IMR-90 (cell line): Measurements from ENCODE around the gene INTS11. TPM values are rescaled to one million over a fixed set of nuclear protein-coding genes. Genes with fewer than 3 reads are reported as not detected.

Experiments used
- ATAC-seq: fragments of 200-7000 bp; cut with Tn5 transposase; 2 replicates; pipeline ENCODE4 v1.9.1; 2020; ENCODE audit warnings: low read depth, mild to moderate bottlenecking, moderate library complexity
- BruUV-seq: library from RNA; stranded (reverse); fragments of 400-500 nt; replicated peaks from 2 replicates; lab custom pipeline; 2021; lab: Mats Ljungman, UMichigan
- CTCF ChIA-PET: fragments of 300-600 bp; formaldehyde crosslinking; extraction: SDS; loops from one replicate; lab custom pipeline; 2021; ENCODE audit warnings: antibody characterized with exemption; lab: Yijun Ruan, JAX
- POLR2A ChIA-PET: fragments of 300-600 bp; sonication (Branson Sonifier 250); formaldehyde crosslinking; loops from one replicate; lab custom pipeline; 2022; ENCODE audit warnings: antibody characterized with exemption; ENCODE audit not compliant: unreplicated experiment; lab: Charles Lee
- DNase-seq: peaks from one replicate; pipeline ENCODE4 v3.0.0; 2013
- H2AFZ ChIP-seq: replicated peaks from 2 replicates; pipeline ENCODE3; 2013; ENCODE audit warnings: low read length, mild to moderate bottlenecking; ENCODE audit not compliant: poor library complexity
- H2AK5ac ChIP-seq: 2 replicates; pipeline ENCODE4 v1.6.1; 2013; ENCODE audit warnings: low read depth, low read length, inconsistent platforms
- H2AK9ac ChIP-seq: replicated peaks from 2 replicates; pipeline ENCODE3; 2013; ENCODE audit warnings: mild to moderate bottlenecking, low read depth, low read length, moderate library complexity; ENCODE audit not compliant: poor library complexity
- H2BK120ac ChIP-seq: 2 replicates; pipeline ENCODE4 v1.6.1; 2013; ENCODE audit warnings: low read depth, low read length, inconsistent platforms
- H2BK15ac ChIP-seq: 3 replicates; pipeline ENCODE4 v1.6.1; 2013; ENCODE audit warnings: low read depth, low read length, inconsistent platforms
- H2BK20ac ChIP-seq: 2 replicates; pipeline ENCODE4 v1.6.1; 2013; ENCODE audit warnings: low read depth, mild to moderate bottlenecking, inconsistent platforms, low read length, moderate library complexity
- H2BK5ac ChIP-seq: 2 replicates; pipeline ENCODE4 v1.6.1; 2013; ENCODE audit warnings: mild to moderate bottlenecking, low read depth, low read length, inconsistent platforms; ENCODE audit not compliant: poor library complexity, severe bottlenecking
- H3K14ac ChIP-seq: replicated peaks from 2 replicates; pipeline ENCODE4 v1.6.1; 2013; ENCODE audit warnings: low read depth, low read length, inconsistent platforms
- H3K18ac ChIP-seq: 2 replicates; pipeline ENCODE4 v1.6.1; 2013; ENCODE audit warnings: low read depth, low read length, control low read depth
- H3K23ac ChIP-seq: 2 replicates; pipeline ENCODE4 v1.6.1; 2013; ENCODE audit warnings: low read depth, low read length, inconsistent platforms
- H3K27ac ChIP-seq: 2 replicates; pipeline ENCODE4 v1.5.1; 2013; ENCODE audit warnings: mild to moderate bottlenecking, control low read depth, low read length; ENCODE audit not compliant: insufficient read depth
- H3K27me3 ChIP-seq: 2 replicates; pipeline ENCODE4 v1.6.1; 2013; ENCODE audit warnings: low read length; ENCODE audit not compliant: control insufficient read depth, insufficient read depth
- H3K36me3 ChIP-seq: 2 replicates; pipeline ENCODE4 v1.6.1; 2013; ENCODE audit warnings: low read length, mixed read lengths; ENCODE audit not compliant: control insufficient read depth, insufficient read depth
- H3K4ac ChIP-seq: 2 replicates; pipeline ENCODE4 v1.6.1; 2013; ENCODE audit warnings: low read depth, low read length, inconsistent platforms
- H3K4me1 ChIP-seq: 2 replicates; pipeline ENCODE4 v1.6.1; 2013; ENCODE audit warnings: low read length, mixed read lengths; ENCODE audit not compliant: control insufficient read depth, insufficient read depth
- H3K4me2 ChIP-seq: 2 replicates; pipeline ENCODE4 v1.6.1; 2013; ENCODE audit warnings: low read depth, mild to moderate bottlenecking, control low read depth, low read length, moderate library complexity
- H3K4me3 ChIP-seq: 2 replicates; pipeline ENCODE4 v1.5.1; 2013; ENCODE audit warnings: low read depth, mild to moderate bottlenecking, control low read depth, low read length, moderate library complexity; ENCODE audit not compliant: insufficient read depth
- H3K56ac ChIP-seq: 2 replicates; pipeline ENCODE4 v1.6.1; 2013; ENCODE audit warnings: low read length, inconsistent platforms; ENCODE audit not compliant: insufficient read depth; ENCODE audit errors: extremely low read depth
- H3K79me1 ChIP-seq, 2 experiments: 2 replicates each; pipeline ENCODE4 v1.6.1; 2013; ENCODE audit warnings: low read length in 2 of 2, inconsistent platforms in 1 of 2, low read depth in 1 of 2
- H3K9ac ChIP-seq: 2 replicates; pipeline ENCODE4 v1.6.1; 2013; ENCODE audit warnings: low read depth, low read length, control low read depth
- H3K9me1 ChIP-seq: 2 replicates; pipeline ENCODE4 v1.6.1; 2013; ENCODE audit warnings: low read length, inconsistent platforms; ENCODE audit not compliant: insufficient read depth
- H3K9me3 ChIP-seq: 2 replicates; pipeline ENCODE4 v1.6.1; 2013; ENCODE audit warnings: low read length; ENCODE audit not compliant: control insufficient read depth, insufficient read depth
- H4K20me1 ChIP-seq: 2 replicates; pipeline ENCODE4 v1.6.1; 2013; ENCODE audit warnings: low read length, inconsistent platforms; ENCODE audit not compliant: insufficient read depth
- H4K5ac ChIP-seq: 2 replicates; pipeline ENCODE4 v1.6.1; 2013; ENCODE audit warnings: mild to moderate bottlenecking, low read depth, low read length, control low read depth
- H4K8ac ChIP-seq, 2 experiments: 2 replicates each; pipeline ENCODE4 v1.6.1; 2013; ENCODE audit warnings: low read depth in 2 of 2, low read length in 2 of 2, control low read depth in 1 of 2, inconsistent platforms in 1 of 2
- H4K91ac ChIP-seq: 2 replicates; pipeline ENCODE4 v1.6.1; 2013; ENCODE audit warnings: low read depth, low read length, inconsistent platforms; ENCODE audit not compliant: insufficient read depth
- BHLHE40 ChIP-seq: fragments of 150-350 bp; IDR thresholded peaks from 2 replicates; pipeline ENCODE4 v1.6.1; 2016; ENCODE audit warnings: mild to moderate bottlenecking, low read depth, low read length
- MAFK ChIP-seq: IDR thresholded peaks from 2 replicates; pipeline ENCODE4 v1.6.1; 2012; ENCODE audit warnings: low read depth, low read length, improper control_type of control experiment
- MAZ ChIP-seq: IDR thresholded peaks from 2 replicates; pipeline ENCODE4 v1.6.1; 2012; ENCODE audit warnings: low read depth, mild to moderate bottlenecking, low read length, improper control_type of control experiment, moderate library complexity, borderline replicate concordance
- NFE2L2 ChIP-seq: fragments of 150-350 bp; IDR thresholded peaks from 2 replicates; pipeline ENCODE4 v1.6.1; 2016; ENCODE audit warnings: low read depth, mild to moderate bottlenecking, low read length
- WGBS, 2 experiments: methylation state at CpG; one replicate each; pipeline versions ENCODE4 v1.1.5 to v1.1.7; 2013; ENCODE audit warnings: missing lambda C conversion rate in 2 of 2; ENCODE audit not compliant: insufficient read length in 1 of 2; ENCODE audit errors: extremely low coverage in 2 of 2; 5-methylcytosine and 5-hydroxymethylcytosine counted together
- dilution Hi-C: fragments of 300-500 bp; cut with HindIII; formaldehyde crosslinking; loops from one replicate; pipeline ENCODE4 v1.14.3; 2018; ENCODE audit warnings: low sequenced_read_pairs; ENCODE audit not compliant: unreplicated experiment
- in situ Hi-C: fragments of 300-500 bp; cut with MboI; formaldehyde crosslinking; loops from 3 replicates; pipeline ENCODE4 v1.14.3; 2019; ENCODE audit warnings: low sequenced_read_pairs, inconsistent platforms, mixed read lengths
- intact Hi-C: fragments of 100-400 bp; cut with micrococcal nuclease; formaldehyde crosslinking; loops from 2 replicates; pipeline ENCODE4 v1.10.0; 2022
- polyA plus RNA-seq, 3 experiments: library from polyadenylated mRNA; depleted of rRNA; stranded (reverse); fragments of >200 nt; gene quantifications; 2 replicates each; pipeline ENCODE4 v1.2.3, GENCODE V29; 2012; ENCODE audit warnings: low replicate concordance in 1 of 3
- total RNA-seq: library from RNA; depleted of rRNA; stranded (reverse); fragments of >200 nt; gene quantifications from 2 replicates; pipeline ENCODE4 v1.2.3, GENCODE V29; 2012

Gene INTS11
- total and polyA plus RNA-seq, 2 of the 4 experiments (the other 2 are of a cell fraction), result 56.1 to 123 TPM

GRCh38 chr1:1354271-1355247 is 30.1 kb upstream of the INTS11 start (continued):
- TF ChIP-seq MAZ, result no peak
- TF ChIP-seq BHLHE40, result no peak

- Histone ChIP-seq H2BK120ac (no peak overlapping the region), H2BK20ac (no peak overlapping the region), H4K20me1 (peaks cover 55% of the 10 kb centered on the region), H3K9me3 (no peaks in the 10 kb centered on the region), H3K23ac (no peak overlapping the region), H4K5ac (no peak overlapping the region), H3K4me3 (no peak overlapping the region), H3K36me3 (peaks cover 39% of the 10 kb centered on the region), H3K56ac (no peak overlapping the region), H3K9ac (no peak overlapping the region), H2AFZ (peak overlapping the region; percentile 24), H3K4ac (no peak overlapping the region), H4K8ac (no peak overlapping the region), H3K14ac (no peak overlapping the region), H2BK5ac (no peak overlapping the region), H3K4me1 (peaks cover 22% of the 10 kb centered on the region), H2BK15ac (no peak overlapping the region), H3K4me2 (no peak overlapping the region; the same call in 1 of the 2 replicates), H3K27ac (peak overlapping the region; percentile 21; the same call in 1 of the 2 replicates), H3K27me3 (no peaks in the 10 kb centered on the region), H3K79me1 (peaks cover 8 to 24% of the 10 kb centered on the region in 2 experiments; a peak in 3 of 4 replicates), H3K9me1 (no peaks in the 10 kb centered on the region), H2AK5ac (no peak overlapping the region; the same call in 1 of the 2 replicates), H2AK9ac (no peak overlapping the region), H3K18ac (no peak overlapping the region), H4K91ac (no peak overlapping the region)
- POLR2A ChIA-PET, result no interaction called here
- in situ Hi-C loops, result no loop called here
- dilution Hi-C loops, result no loop called here
- TF ChIP-seq NFE2L2 (no peak), MAZ (no peak), MAFK (no peak)
- no TSS peak for BruUV-seq
- WGBS, 2 experiments, result 68% methylated on average over 4 of the region's 28 CpGs; no CpG with 5 or more reads in 1 of the 2 experiments
- intact Hi-C loops, result no loop called here
- ATAC-seq (no peak), DNase-seq (no peak)
- CTCF ChIA-PET, result no interaction called here
Measured at GRCh38 chr1:1353389-1354151, 29.1 kb upstream of the INTS11 start.
